HG03575 (cell line): ENCODE data around the gene ICA1.

Experiments used
- ATAC-seq: cut with Tn5 transposase; IDR thresholded peaks from one replicate; pipeline ENCODE4 v1.9.1; 2021; ENCODE audit not compliant: unreplicated experiment, insufficient number of reproducible peaks, low FRiP score; ENCODE audit errors: extremely low read depth

ICA1 gene

GRCh38 chr7:8209353-8209752 is 52.6 kb downstream of the ICA1 start:
- ATAC-seq: no peak

DNA sequence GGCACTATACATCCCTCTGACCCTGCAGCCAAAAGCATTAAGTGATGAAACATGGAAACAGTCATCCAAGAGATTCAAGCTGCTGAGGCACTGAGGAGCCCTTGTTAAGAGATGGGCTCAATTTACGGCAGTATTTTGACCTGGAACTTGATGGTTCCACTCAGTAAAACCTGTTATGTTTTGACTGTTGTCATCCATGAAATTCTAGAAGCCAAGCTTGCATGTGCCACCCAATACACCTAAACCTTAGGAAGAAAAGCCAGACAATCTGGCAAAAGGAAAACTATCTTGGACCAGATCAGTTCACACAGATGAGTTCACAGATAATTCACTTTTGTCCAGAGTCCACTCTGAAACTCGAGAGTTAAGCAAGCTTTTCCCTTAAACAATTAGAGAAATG is 53.2 kb downstream of the ICA1 start:
- ATAC-seq: no peak

- ATAC-seq: no peak
Measured at GRCh38 chr7:8206956-8207355, 55.0 kb downstream of the ICA1 start.

DNA sequence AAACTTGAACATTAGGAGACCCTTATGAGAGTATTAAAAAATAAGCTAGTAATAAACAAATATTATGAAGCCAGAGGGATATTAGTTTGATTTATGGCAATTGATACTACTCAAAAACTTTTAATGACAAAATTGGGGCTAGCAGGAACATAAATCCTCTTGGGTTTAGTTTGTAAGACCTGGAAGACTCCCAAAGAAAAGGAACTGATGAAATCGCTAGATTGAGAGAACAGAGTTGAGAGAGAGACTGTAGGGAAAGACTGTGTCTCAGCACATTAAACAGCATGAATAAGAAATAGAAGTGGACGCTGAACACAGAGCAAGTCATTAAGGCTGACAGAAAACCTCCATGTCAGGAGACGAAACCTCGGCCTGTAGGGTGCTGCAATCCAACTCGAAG is 56.4 kb downstream of the ICA1 start:
- no peak for ATAC-seq

DNA sequence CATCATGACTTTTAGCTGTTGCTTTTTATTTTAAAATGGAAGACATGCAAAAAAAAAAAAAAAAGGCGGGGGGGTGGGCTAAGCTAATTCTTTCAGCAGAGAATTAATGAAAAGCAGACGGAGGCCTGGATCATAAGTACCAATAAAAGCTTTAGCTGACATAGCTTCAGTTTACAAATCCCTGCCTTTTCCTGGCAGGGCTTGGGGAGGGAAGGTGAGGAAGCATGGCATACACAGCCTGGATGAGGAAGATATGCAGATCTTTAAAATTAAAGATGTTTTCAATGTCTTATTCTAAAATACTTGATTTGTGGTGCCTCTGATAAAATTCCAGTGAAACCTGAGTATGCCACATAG is 57.0 kb downstream of the ICA1 start:
- ATAC-seq: no peak

DNA sequence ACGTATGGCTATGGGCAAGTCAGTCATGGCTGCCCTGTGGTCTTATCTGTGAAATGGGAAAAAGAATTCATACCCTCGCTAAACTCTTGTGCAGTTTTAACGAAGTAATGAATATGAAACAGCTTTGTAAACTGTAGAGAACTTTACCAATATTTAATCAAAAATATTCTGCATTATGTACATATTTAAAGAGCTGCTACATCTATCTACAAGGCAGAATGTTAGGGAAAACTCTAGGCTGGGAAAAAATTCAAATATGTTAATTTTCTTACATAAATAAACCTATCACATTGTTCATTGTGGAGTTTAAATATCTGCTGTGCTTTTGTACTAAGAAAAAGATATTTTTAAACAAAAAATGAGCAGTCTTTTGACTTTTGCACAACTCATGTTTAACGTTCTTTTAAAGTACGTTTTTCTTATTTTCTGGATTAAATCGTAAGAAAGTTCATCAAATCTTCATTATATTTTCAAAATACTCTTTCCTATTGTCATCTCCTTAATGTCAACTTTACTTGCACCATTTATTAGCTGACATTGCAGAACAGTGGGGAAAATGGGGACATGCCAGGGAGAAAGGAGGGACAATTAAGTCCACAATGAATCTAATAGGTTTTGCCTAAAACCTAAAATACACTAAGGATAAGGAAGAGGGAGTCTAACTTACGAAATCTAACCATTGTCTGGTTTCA is 57.5 kb downstream of the ICA1 start:
- no peak for ATAC-seq

DNA sequence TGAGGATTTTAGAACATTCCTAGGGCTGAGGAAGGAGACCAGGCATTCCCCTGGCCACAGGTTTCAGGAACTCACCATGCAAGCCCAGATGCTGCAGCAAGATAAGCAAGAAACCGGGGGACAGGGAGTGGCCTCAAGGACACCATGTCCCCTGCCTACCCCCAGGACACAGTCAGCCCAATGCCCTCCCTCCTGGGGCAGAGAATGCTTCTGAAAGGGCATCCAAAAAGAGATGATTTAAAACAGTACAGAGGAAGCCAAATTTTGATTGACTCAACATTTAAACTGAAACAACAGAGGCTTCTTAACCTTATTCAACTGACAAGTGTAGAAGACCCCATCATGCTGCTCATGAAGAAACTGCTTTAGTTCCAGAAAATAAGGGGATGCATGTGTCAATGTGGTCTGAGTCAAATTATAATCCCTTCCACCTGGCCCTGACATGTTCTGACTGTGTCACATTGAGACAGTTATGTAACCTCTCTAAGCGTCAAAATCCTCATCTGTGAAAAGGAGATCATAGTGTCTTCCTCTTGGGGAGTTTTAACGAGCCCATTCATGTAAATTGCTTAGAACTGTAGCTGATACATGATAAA is 60.0 kb downstream of the ICA1 start:
- ATAC-seq: no peak

DNA sequence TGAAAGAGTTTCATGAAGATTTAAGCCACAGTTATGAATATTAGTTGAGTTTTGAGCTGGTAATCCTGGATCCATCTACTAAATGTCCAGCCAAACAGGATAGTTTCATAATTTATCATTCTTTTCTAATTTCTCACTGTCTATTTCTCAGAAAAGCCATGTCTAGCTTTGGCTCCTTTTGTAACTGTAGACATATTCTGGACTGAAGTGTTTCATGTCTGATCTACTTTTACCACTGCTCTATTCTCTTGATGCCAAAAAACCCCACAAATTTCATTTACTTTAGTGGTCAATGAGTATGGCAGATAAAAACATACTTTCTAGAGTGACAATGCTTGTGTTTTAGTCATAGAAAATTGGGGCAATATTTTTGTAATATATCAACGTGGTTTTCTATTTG is 61.2 kb downstream of the ICA1 start:
- no peak for ATAC-seq

- no peak for ATAC-seq
Measured at GRCh38 chr7:8200316-8200715, 61.7 kb downstream of the ICA1 start.

DNA sequence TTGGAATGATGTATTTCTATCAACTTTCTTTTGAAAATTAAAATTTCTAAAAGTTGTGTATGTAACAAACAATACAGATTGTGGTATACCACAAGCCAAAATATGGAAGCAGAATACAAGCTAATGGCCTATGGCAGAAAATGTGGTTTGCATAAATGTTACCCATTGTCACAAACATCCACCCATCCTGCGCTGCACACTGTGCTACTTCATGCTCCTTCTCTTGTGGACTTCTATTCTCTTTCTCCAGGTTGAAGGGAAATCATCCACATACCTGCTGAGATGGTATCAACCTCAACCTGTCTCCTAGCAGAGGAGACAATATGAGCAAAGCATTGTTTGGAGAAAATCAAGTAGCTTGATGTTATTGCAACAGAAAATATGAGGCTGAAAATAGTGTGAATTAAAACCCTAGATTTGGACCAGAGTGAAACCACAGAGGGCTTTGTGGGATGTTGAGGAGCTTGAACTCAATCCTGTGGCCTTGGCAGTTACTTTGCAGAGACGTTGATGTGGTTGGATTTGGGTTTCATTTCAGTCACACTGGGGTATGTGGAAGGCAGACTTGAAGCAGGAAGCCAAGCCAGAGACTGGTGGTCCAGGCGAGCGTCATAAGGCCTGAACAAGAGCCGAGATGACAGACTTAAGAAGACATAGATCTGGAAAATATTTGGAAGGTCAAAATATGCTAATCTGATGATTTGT is 63.8 kb downstream of the ICA1 start:
- ATAC-seq: no peak

- ATAC-seq: no peak
Measured at GRCh38 chr7:8192897-8193296, 69.1 kb downstream of the ICA1 start.

DNA sequence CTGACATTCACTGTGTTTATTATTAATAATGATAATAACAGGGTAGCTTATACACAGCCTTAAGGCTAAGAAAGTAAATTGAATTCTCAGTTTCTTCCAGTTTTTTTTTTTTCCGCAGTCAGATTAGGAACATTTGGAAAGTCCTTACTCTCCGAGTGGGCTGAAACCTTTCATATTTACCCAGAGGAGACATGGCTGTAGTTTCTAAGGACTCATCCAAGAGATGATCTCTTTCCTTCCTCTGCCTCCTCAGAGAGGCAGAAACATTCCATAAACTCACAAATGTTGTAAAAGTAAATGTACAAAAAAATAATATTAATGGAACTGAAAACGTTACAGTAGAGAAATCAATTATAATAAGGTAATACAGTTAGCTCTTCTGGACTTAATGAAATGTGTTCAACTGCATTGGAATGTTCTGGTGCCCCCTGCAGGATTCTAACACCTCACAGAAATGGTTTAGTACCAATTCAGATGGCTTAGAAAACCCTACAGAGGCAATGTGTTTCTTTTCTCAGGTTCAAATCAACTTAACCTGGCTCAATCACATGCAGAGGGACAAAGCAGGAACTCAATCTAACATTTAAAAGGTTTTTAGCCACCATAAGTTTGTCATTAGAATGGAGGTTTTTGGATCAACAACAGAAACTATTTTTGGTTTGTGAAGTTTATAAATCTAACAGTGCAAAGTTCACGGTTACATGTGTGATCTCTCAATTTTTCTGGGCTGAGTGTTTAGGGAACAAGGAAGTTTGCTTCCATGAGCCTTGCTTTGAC is 71.7 kb downstream of the ICA1 start:
- no peak for ATAC-seq

DNA sequence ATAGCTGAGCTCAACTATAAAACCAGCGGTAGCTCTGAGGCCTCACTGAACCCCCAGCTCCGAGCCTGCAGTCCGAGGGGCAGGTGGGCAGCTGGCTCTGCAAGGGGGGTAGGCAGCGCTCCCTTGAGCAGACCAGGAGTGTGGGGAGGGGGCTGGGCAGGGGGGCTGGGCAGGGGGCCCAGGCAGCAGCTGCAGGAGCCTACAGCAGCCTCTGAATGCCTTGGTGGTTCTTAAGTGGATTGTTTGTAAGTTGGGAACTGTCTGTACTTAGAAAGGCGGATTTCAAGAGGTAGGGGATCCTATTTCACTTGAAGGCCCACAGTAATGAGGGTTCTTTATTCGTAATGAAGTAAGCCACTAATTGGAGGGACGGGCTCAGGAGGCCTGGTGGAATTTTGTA is 72.3 kb downstream of the ICA1 start:
- no peak for ATAC-seq

DNA sequence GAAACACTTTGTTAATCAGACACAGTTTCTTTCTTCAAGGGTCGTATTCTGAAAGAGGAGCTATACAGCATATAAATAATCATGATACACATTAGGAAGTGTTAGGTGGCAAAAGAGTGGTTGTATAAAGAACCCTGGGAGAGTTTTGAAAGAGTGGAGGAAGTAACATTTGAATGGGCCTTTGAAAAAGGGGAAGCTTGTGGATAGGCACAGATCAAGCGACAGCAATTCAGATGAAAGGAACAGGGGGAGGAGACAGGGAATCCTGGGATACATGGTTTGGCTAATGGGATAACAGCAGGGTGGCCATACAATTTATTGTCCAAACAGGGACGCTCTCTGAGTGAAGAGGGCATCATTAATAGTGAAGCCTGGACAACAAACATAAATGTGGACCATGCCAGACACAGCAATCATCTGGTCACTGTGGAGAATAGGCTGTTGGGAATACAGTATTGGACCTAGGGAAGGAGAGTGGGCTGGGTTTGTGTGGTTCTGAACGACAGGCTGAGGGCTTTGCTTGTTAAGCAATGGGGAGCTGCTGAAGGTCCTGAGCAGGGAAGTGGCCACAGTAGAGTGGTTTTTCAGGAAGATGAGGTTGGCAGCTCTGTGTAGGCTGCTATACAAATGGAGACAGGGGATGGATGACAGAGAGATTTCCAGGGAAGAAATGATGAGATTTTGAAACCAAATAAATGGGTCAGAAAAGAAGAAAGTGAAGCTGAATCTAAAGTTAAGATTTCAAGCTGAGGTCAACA is 75.9 kb downstream of the ICA1 start:
- no peak for ATAC-seq

DNA sequence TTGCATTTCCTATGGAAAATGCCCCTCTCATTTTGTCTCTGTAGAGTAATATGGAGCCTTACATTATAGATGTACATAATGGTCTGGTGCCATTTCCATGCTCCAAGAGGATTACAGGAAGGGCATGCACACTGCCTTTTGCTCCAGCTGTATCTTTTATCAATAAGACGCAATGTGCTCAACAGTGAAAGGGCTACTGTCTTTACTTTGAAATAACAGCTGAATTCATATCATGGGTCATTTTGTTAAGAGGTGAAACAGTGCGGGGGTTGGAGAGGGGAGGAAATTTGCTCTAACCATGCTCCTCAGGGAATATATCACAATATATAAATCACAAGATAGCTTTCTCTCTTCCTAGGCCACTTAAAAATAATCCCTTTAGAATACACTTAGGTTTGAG is 77.7 kb downstream of the ICA1 start:
- ATAC-seq: no peak

DNA sequence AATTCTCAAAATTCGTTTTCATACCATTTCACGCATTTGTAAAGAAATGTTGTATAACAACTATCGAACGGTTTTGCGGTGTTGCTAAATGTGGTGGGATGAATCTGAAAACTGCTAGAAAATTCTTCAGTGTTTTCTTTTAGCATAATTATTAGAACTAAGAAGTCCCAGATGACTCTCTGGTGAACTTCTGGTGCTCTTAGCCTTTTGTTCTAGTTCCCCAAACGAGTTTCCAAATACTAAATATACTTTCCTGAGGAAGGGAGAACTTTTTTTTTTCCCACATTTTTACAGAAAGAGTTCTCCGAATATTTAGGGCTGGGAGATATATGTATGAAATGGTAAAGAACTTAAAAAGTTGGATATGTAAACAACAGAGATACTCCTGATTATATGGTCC is 82.5 kb downstream of the ICA1 start:
- no peak for ATAC-seq

GRCh38 chr7:8178353-8178752 is 83.6 kb downstream of the ICA1 start:
- ATAC-seq: no peak

- no peak for ATAC-seq
Measured at GRCh38 chr7:8177109-8177933, 84.6 kb downstream of the ICA1 start.
